Mesodermal cell (in vitro differentiated cells): ENCODE measurements around the gene ZSWIM4. TPM values are rescaled to one million over a fixed set of nuclear protein-coding genes. Genes with fewer than 3 reads are reported as not detected.
A peak's percentile ranks its signal among the peaks of the same experiment; 100 is the strongest.
"Not testable (repeated sequence)": the region's sequence is repeated elsewhere in the genome, so short reads cannot be mapped to it uniquely, and the experiment has no call there.

Experiments used
- H3K27ac ChIP-seq: 2 replicates; pipeline ENCODE4 v1.7.0; 2013; ENCODE audit warnings: mild to moderate bottlenecking, low read depth, low read length, moderate library complexity; ENCODE audit not compliant: severe bottlenecking
- H3K36me3 ChIP-seq: 2 replicates; pipeline ENCODE4 v1.7.1; 2013; ENCODE audit warnings: mild to moderate bottlenecking, low read length, moderate library complexity; ENCODE audit not compliant: control insufficient read depth, insufficient read depth
- H3K4me1 ChIP-seq: one replicate; pipeline ENCODE4 v1.7.1; 2013; ENCODE audit warnings: mild to moderate bottlenecking, low read length; ENCODE audit not compliant: insufficient read depth, control insufficient read depth, poor library complexity, severe bottlenecking
- H3K4me3 ChIP-seq: 2 replicates; pipeline ENCODE4 v1.7.0; 2013; ENCODE audit warnings: low read length, control low read depth, mild to moderate bottlenecking; ENCODE audit not compliant: insufficient read depth, poor library complexity, severe bottlenecking; ENCODE audit errors: extremely low read depth
- H3K9me3 ChIP-seq: 2 replicates; pipeline ENCODE4 v1.7.1; 2013; ENCODE audit warnings: mild to moderate bottlenecking, low read length, moderate library complexity; ENCODE audit not compliant: control insufficient read depth
- WGBS, 2 experiments: methylation state at CpG; one replicate each; pipeline ENCODE4 v1.1.5; 2013; ENCODE audit warnings: missing lambda C conversion rate in 2 of 2; ENCODE audit not compliant: insufficient coverage in 2 of 2; 5-methylcytosine and 5-hydroxymethylcytosine counted together
- polyA plus RNA-seq, 2 experiments: library from polyadenylated mRNA; stranded (reverse); fragments of 50-300 nt; gene quantifications; one replicate each; pipeline ENCODE4 v1.2.3, GENCODE V29; 2013

Gene ZSWIM4
- 25.4 TPM for polyA plus RNA-seq (2013, experiment 1 of 2)
- 17.4 TPM for polyA plus RNA-seq (2013, experiment 2 of 2)

- peaks cover 7% of the 10 kb centered on the region for H3K4me1 ChIP-seq
- peak within 1 kb of the TSS; percentile 78 for H3K27ac ChIP-seq
- no peaks in the 10 kb centered on the region for H3K9me3 ChIP-seq
- H3K4me3 ChIP-seq, result peak within 1 kb of the TSS; percentile 82
- peaks cover 11% of the 10 kb centered on the region for H3K36me3 ChIP-seq
- WGBS, 2 experiments, result 3 to 6% methylated on average over 49 to 50 of the region's 71 CpGs
Observed at GRCh38 chr19:13794757-13795589, at the start of gene ZSWIM4. Gene ZSWIM4 (plus strand): TSS chr19:13795443. CDS start chr19:13795649, 206 bp downstream.

GRCh38 chr19:13747098-13747453 is 48.2 kb upstream of the ZSWIM4 start:
- peak overlapping the region; percentile 92 for H3K4me3 ChIP-seq
- peaks cover 11% of the 10 kb centered on the region for H3K9me3 ChIP-seq
- peaks cover 7% of the 10 kb centered on the region for H3K4me1 ChIP-seq
- H3K36me3 ChIP-seq, result peaks cover 21% of the 10 kb centered on the region
- 86 to 95% methylated on average over 6 to 8 of the region's 8 CpGs for WGBS, 2 experiments
- no peak overlapping the region for H3K27ac ChIP-seq

- 4 to 5% methylated on average over 19 to 23 of the region's 25 CpGs for WGBS, 2 experiments
- H3K4me1 ChIP-seq, result peaks cover 7% of the 10 kb centered on the region
- H3K27ac ChIP-seq, result peak overlapping the region; percentile 67
- peak overlapping the region; percentile 92 for H3K4me3 ChIP-seq
- peaks cover 25% of the 10 kb centered on the region for H3K36me3 ChIP-seq
- peaks cover 11% of the 10 kb centered on the region for H3K9me3 ChIP-seq
Observed at GRCh38 chr19:13748169-13748828, 46.9 kb upstream of the ZSWIM4 start.

- H3K9me3 ChIP-seq, result peaks cover 11% of the 10 kb centered on the region
- H3K36me3 ChIP-seq, result peaks cover 53% of the 10 kb centered on the region
- H3K4me1 ChIP-seq, result peaks cover 7% of the 10 kb centered on the region
- 94% methylated on average over 13 to 16 of the region's 16 CpGs for WGBS, 2 experiments
- no peak overlapping the region for H3K4me3 ChIP-seq
- H3K27ac ChIP-seq, result no peak overlapping the region
Observed at GRCh38 chr19:13751436-13751835, 43.8 kb upstream of the ZSWIM4 start.

- not testable (repeated sequence) for H3K4me3 ChIP-seq, H3K4me1 ChIP-seq, H3K27ac ChIP-seq, H3K9me3 ChIP-seq
- H3K36me3 ChIP-seq, result peaks cover 73% of the 10 kb centered on the region
- WGBS, 2 experiments, result 94% methylated on average over 6 to 7 of the region's 7 CpGs
Observed at GRCh38 chr19:13753622-13754021, 41.6 kb upstream of the ZSWIM4 start.

- no peaks in the 10 kb centered on the region for H3K4me1 ChIP-seq
- no peak overlapping the region for H3K27ac ChIP-seq
- no peak overlapping the region for H3K4me3 ChIP-seq
- H3K9me3 ChIP-seq, result no peaks in the 10 kb centered on the region
- peaks cover 87% of the 10 kb centered on the region for H3K36me3 ChIP-seq
- 95 to 98% methylated on average over 8 to 9 of the region's 9 CpGs for WGBS, 2 experiments
Observed at GRCh38 chr19:13756210-13756609, 39.0 kb upstream of the ZSWIM4 start.

GRCh38 chr19:13757805-13758772 is 37.2 kb upstream of the ZSWIM4 start:
- Histone ChIP-seq H3K27ac (no peak overlapping the region), H3K4me1 (no peaks in the 10 kb centered on the region), H3K36me3 (peaks cover 93% of the 10 kb centered on the region), H3K9me3 (no peaks in the 10 kb centered on the region), H3K4me3 (no peak overlapping the region)
- 93% methylated on average over 7 to 13 of the region's 15 CpGs for WGBS, 2 experiments

GRCh38 chr19:13758795-13759194 is 36.4 kb upstream of the ZSWIM4 start:
- 97 to 99% methylated on average over 18 to 24 of the region's 24 CpGs for WGBS, 2 experiments
- H3K36me3 ChIP-seq, result peaks cover 97% of the 10 kb centered on the region

GRCh38 chr19:13761423-13761822 is 33.8 kb upstream of the ZSWIM4 start:
- H3K4me3 ChIP-seq, result no peak overlapping the region
- 96 to 100% methylated on average over 4 of the region's 8 CpGs for WGBS, 2 experiments
- H3K9me3 ChIP-seq, result no peaks in the 10 kb centered on the region
- no peak overlapping the region for H3K27ac ChIP-seq
- H3K36me3 ChIP-seq, result peaks cover 79% of the 10 kb centered on the region
- peaks cover 7% of the 10 kb centered on the region for H3K4me1 ChIP-seq

More at GRCh38 chr19:13758795-13759194, 36.4 kb upstream of the ZSWIM4 start:
- Histone ChIP-seq H3K27ac (no peak overlapping the region), H3K9me3 (no peaks in the 10 kb centered on the region), H3K4me3 (no peak overlapping the region), H3K4me1 (no peaks in the 10 kb centered on the region)

GRCh38 chr19:13762635-13763235 is 32.5 kb upstream of the ZSWIM4 start:
- peaks cover 7% of the 10 kb centered on the region for H3K4me1 ChIP-seq
- no peaks in the 10 kb centered on the region for H3K9me3 ChIP-seq
- H3K27ac ChIP-seq, result no peak overlapping the region
- H3K36me3 ChIP-seq, result peaks cover 70% of the 10 kb centered on the region
- no peak overlapping the region for H3K4me3 ChIP-seq
- WGBS, 2 experiments, result 88 to 95% methylated on average over 33 to 37 of the region's 42 CpGs
